Loucy (cell line): ENCODE results near the gene MYO7B.
A peak's percentile ranks its signal among the peaks of the same experiment; 100 is the strongest.

Experiments used
- H2AFZ ChIP-seq: fragments of 200-600 bp; sonication (generic); 2 replicates; pipeline ENCODE4 v1.6.0; 2016; ENCODE audit warnings: antibody characterized with exemption, mild to moderate bottlenecking, low read length, moderate library complexity
- H3F3A ChIP-seq: fragments of 200-600 bp; 2 replicates; pipeline ENCODE4 v1.6.0; 2016; ENCODE audit warnings: antibody characterized with exemption, low read depth, mild to moderate bottlenecking
- H3K27me3 ChIP-seq: fragments of 200-600 bp; sonication (generic); 2 replicates; pipeline ENCODE4 v1.6.1; 2014; ENCODE audit warnings: low read length, mild to moderate bottlenecking; ENCODE audit not compliant: insufficient read depth, poor library complexity, severe bottlenecking
- H3K36me3 ChIP-seq: fragments of 200-600 bp; sonication (generic); 2 replicates; pipeline ENCODE4 v1.6.1; 2016; ENCODE audit warnings: low read length; ENCODE audit not compliant: insufficient read depth
- H3K4me1 ChIP-seq: fragments of 200-600 bp; sonication (generic); 2 replicates; pipeline ENCODE4 v1.5.1; 2014; ENCODE audit warnings: low read length, mild to moderate bottlenecking; ENCODE audit not compliant: insufficient read depth, poor library complexity, severe bottlenecking
- H3K4me2 ChIP-seq: fragments of 200-600 bp; sonication (generic); 2 replicates; pipeline ENCODE4 v1.6.0; 2014; ENCODE audit warnings: antibody characterized with exemption, low read length, low read depth, mild to moderate bottlenecking; ENCODE audit not compliant: poor library complexity, severe bottlenecking
- H3K4me3 ChIP-seq: fragments of 200-600 bp; sonication (generic); 2 replicates; pipeline ENCODE4 v1.5.1; 2014; ENCODE audit warnings: low read length, mild to moderate bottlenecking, mixed read lengths; ENCODE audit not compliant: poor library complexity, severe bottlenecking
- H3K79me2 ChIP-seq: fragments of 200-600 bp; sonication (generic); 2 replicates; pipeline ENCODE4 v1.6.1; 2014; ENCODE audit warnings: low read length; ENCODE audit not compliant: insufficient read depth
- H3K9ac ChIP-seq: fragments of 200-600 bp; sonication (generic); 2 replicates; pipeline ENCODE4 v1.6.0; 2014; ENCODE audit warnings: mild to moderate bottlenecking, low read depth, low read length, moderate library complexity; ENCODE audit not compliant: poor library complexity, severe bottlenecking
- H3K9me2 ChIP-seq: fragments of 200-600 bp; sonication (generic); replicated peaks from 2 replicates; pipeline ENCODE4 v1.6.1; 2016; ENCODE audit warnings: low read depth, low read length, mixed read lengths
- H3K9me3 ChIP-seq: fragments of 200-600 bp; sonication (generic); 2 replicates; pipeline ENCODE4 v1.6.1; 2014; ENCODE audit warnings: mild to moderate bottlenecking, antibody characterized with exemption, low read length, low read depth; ENCODE audit not compliant: insufficient read depth
- H4K20me1 ChIP-seq: fragments of 200-600 bp; sonication (generic); 2 replicates; pipeline ENCODE4 v1.6.0; 2014; ENCODE audit warnings: antibody characterized with exemption, low read length, mild to moderate bottlenecking; ENCODE audit not compliant: insufficient read depth, poor library complexity, severe bottlenecking
- CTCF ChIP-seq: fragments of 200-600 bp; sonication (generic); conservative IDR thresholded peaks from 2 replicates; pipeline ENCODE4 v1.5.1; 2014; ENCODE audit warnings: mild to moderate bottlenecking, antibody characterized with exemption, low read length
- EZH2phosphoT487 ChIP-seq: fragments of 200-600 bp; IDR thresholded peaks from 2 replicates; pipeline ENCODE4 v1.6.1; 2018; ENCODE audit warnings: antibody characterized with exemption, mild to moderate bottlenecking, moderate library complexity, borderline replicate concordance

MYO7B gene

GRCh38 chr2:127525691-127526131, 9.8 kb upstream of the MYO7B start:
- Histone ChIP-seq H4K20me1 (peaks cover 37% of the 10 kb centered on the region), H3K9ac (peak overlapping the region; percentile 96), H3K36me3 (peaks cover 10% of the 10 kb centered on the region; the same call in 1 of the 2 replicates), H3K9me3 (0 out of 2 replicates have a peak, but pooled peaks cover 2% of the 10 kb centered on the region), H3K9me2 (no peaks in the 10 kb centered on the region), H2AFZ (peak overlapping the region; percentile 90), H3K79me2 (peaks cover 55% of the 10 kb centered on the region), H3K4me2 (peak overlapping the region; percentile 93), H3K4me3 (peak overlapping the region; percentile 84), H3K27me3 (no peaks in the 10 kb centered on the region), H3F3A (no peaks in the 10 kb centered on the region), H3K4me1 (peaks cover 41% of the 10 kb centered on the region)
- TF ChIP-seq CTCF (no peak), EZH2phosphoT487 (no peak)

- Histone ChIP-seq H3K9me2 (no peaks in the 10 kb centered on the region), H3K4me1 (peaks cover 40% of the 10 kb centered on the region), H3K36me3 (peaks cover 10% of the 10 kb centered on the region; the same call in 1 of the 2 replicates), H3F3A (no peaks in the 10 kb centered on the region), H2AFZ (peak within 1 kb of the TSS; percentile 90), H3K4me3 (peak within 1 kb of the TSS; percentile 84), H3K4me2 (peak within 1 kb of the TSS; percentile 93), H3K79me2 (peaks cover 49% of the 10 kb centered on the region), H3K27me3 (no peaks in the 10 kb centered on the region), H3K9ac (peak within 1 kb of the TSS; percentile 96), H4K20me1 (peaks cover 34% of the 10 kb centered on the region), H3K9me3 (0 out of 2 replicates have a peak, but pooled peaks cover 2% of the 10 kb centered on the region)
- TF ChIP-seq EZH2phosphoT487 (no peak), CTCF (peak; percentile 29; the same call in 1 of the 2 replicates)
Observed at GRCh38 chr2:127526132-127527000, 9.1 kb upstream of the MYO7B start, which contains the start of gene IWS1. Gene IWS1, minus strand, starts transcription at chr2:127526489. Its CDS starts 281 bp downstream, at chr2:127526208.

- peaks cover 29% of the 10 kb centered on the region for H4K20me1 ChIP-seq
- no peaks in the 10 kb centered on the region for H3F3A ChIP-seq
- H3K36me3 ChIP-seq: peaks cover 7% of the 10 kb centered on the region; the same call in 1 of the 2 replicates
- no peaks in the 10 kb centered on the region for H3K9me2 ChIP-seq
- H3K4me2 ChIP-seq: peak overlapping the region; percentile 83
- TF ChIP-seq CTCF (no peak; the same call in 1 of the 2 replicates), EZH2phosphoT487 (no peak)
- H3K4me3 ChIP-seq: peak overlapping the region; percentile 84
- peak overlapping the region; percentile 90 for H2AFZ ChIP-seq
- peaks cover 35% of the 10 kb centered on the region for H3K4me1 ChIP-seq
- H3K9ac ChIP-seq: peak overlapping the region; percentile 96
- peaks cover 40% of the 10 kb centered on the region for H3K79me2 ChIP-seq
- no peaks in the 10 kb centered on the region for H3K27me3 ChIP-seq
- H3K9me3 ChIP-seq: 0 out of 2 replicates have a peak, but pooled peaks cover 2% of the 10 kb centered on the region
Observed at GRCh38 chr2:127527001-127527804, 8.3 kb upstream of the MYO7B start.
